CD4-positive, alpha-beta T cell treated with Interleukin-10 for 1 hour (primary cell): ENCODE data around the gene SPDYE6.
"Not testable (repeated sequence)": the region's sequence is repeated elsewhere in the genome, so short reads cannot be mapped to it uniquely, and the experiment has no call there.

ENCODE experiments used
- DNase-seq: peaks from one replicate; pipeline ENCODE4 v3.0.0-alpha.2; 2020

Gene SPDYE6

GRCh38 chr7:102317231-102318059 is 38.8 kb downstream of the SPDYE6 start:
- no peak for DNase-seq

GRCh38 chr7:102313997-102314780 is 42.1 kb downstream of the SPDYE6 start:
- no peak for DNase-seq

- DNase-seq: no peak
Observed at GRCh38 chr7:102312317-102312716, 43.9 kb downstream of the SPDYE6 start.

GRCh38 chr7:102310414-102310815 is 45.8 kb downstream of the SPDYE6 start:
- DNase-seq: no peak

- peak; percentile 40 for DNase-seq
Observed at GRCh38 chr7:102306916-102307677, 49.1 kb downstream of the SPDYE6 start.

GRCh38 chr7:102305414-102306268 is 50.6 kb downstream of the SPDYE6 start:
- DNase-seq: no peak

- no peak for DNase-seq
Observed at GRCh38 chr7:102304668-102305067, 51.6 kb downstream of the SPDYE6 start.

GRCh38 chr7:102303669-102304422 is 52.4 kb downstream of the SPDYE6 start:
- DNase-seq: no peak

- no peak for DNase-seq
Observed at GRCh38 chr7:102302025-102302424, 54.2 kb downstream of the SPDYE6 start.

GRCh38 chr7:102301367-102301766 is 54.9 kb downstream of the SPDYE6 start:
- not testable (repeated sequence) for DNase-seq

- DNase-seq: no peak
Observed at GRCh38 chr7:102300643-102301221, 55.5 kb downstream of the SPDYE6 start.

GRCh38 chr7:102297487-102298218 is 58.6 kb downstream of the SPDYE6 start:
- DNase-seq: no peak

GRCh38 chr7:102296514-102296913 is 59.7 kb downstream of the SPDYE6 start:
- no peak for DNase-seq

- DNase-seq: no peak
Observed at GRCh38 chr7:102296179-102296438, 60.1 kb downstream of the SPDYE6 start.
